Sigmoid colon (tissue), 4 donors: ENCODE results near the gene TMEM132D.

Source experiments
- CTCF ChIP-seq, 4 experiments: fragments of 450-650 bp in 3 of 4; fragments of 200-600 bp in 1 of 4; IDR thresholded peaks; one replicate each; pipeline ENCODE4 v1.5.1; 2016 to 2019; ENCODE audit warnings: antibody characterized with exemption in 4 of 4, mild to moderate bottlenecking in 3 of 4, moderate library complexity in 2 of 4
- POLR2AphosphoS5 ChIP-seq, 4 donors: sonication (generic); formaldehyde crosslinking; IDR thresholded peaks; one replicate each; pipeline ENCODE4 v1.6.1; 2017; ENCODE audit warnings: antibody characterized with exemption in 4 of 4

GRCh38 chr12:129328235-129328634 lies 575.6 kb downstream of the TMEM132D start:
- TF ChIP-seq CTCF (IDR thresholded peaks at IDR 0.05) (no peak), POLR2AphosphoS5 (IDR thresholded peaks at IDR 0.05) (no peak)
